Measurements from ENCODE around the gene ZACN. TPM values are rescaled to one million over a fixed set of nuclear protein-coding genes. Genes with fewer than 3 reads are reported as not detected.

The ZACN gene
- total RNA-seq, 2 experiments from 2014 or later, result 0.76 to 1.2 TPM

DNA sequence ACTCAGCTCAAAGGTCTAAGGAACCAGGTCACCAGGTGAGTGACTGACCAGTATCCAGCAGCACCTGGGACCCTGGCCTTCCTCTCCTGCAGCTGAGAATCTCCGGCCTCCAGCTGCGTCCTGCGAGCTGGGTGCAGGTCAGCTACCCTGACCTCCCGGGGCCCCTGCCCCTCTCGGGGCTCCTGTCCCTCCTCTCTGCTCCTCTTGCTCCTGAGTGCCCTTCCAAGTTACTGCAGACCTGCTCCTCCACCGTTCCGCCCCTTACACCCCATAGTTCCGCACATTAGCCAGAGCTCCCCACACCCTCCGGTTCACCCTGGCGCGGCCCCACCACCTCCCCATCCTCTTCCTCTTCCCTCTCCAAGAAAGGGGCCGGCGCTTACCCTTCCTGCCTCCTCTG lies 51.5 kb downstream of the ZACN start:
- H3K9me2 ChIP-seq (ENCODE audit: insufficient read depth, low read length), result no peaks in the 10 kb centered on the region
- DNase-seq (ENCODE audit: low spot score), result no peak
- intact Hi-C loops (cut with micrococcal nuclease; ENCODE audit: unreplicated experiment), result no loop called here
- ChIA-PET CTCF (ENCODE audit: unreplicated experiment) (interaction anchor here (0.6 kb wide), 1 partner anchor 18 kb away, joined by 3 read pairs; no protein-coding TSS in a partner anchor), POLR2A (interaction anchor here (0.9 kb wide), 1 partner anchor 133 kb away, joined by 4 read pairs; no protein-coding TSS in a partner anchor)
- BruUV-seq (replicated peaks), result no TSS peak
- H2AFZ ChIP-seq (ENCODE audit: low read length), result no peak overlapping the region
- TF ChIP-seq CTCF (conservative IDR thresholded peaks at IDR 0.05; ENCODE audit: low read length), result no peak
- TF ChIP-seq EZH2phosphoT487 (IDR thresholded peaks at IDR 0.05; ENCODE audit: borderline replicate concordance, low read depth, low read length), result no peak
- no peak overlapping the region for H3K4me2 ChIP-seq (ENCODE audit: low read length)
- no peaks in the 10 kb centered on the region for H3K79me2 ChIP-seq (ENCODE audit: insufficient read depth, low read depth, low read length)
- no peaks in the 10 kb centered on the region for H3K9me3 ChIP-seq (ENCODE audit: low read length)
- H3K4me3 ChIP-seq (ENCODE audit: low read depth, low read length, poor library complexity, severe bottlenecking), result no peak overlapping the region
- peaks cover 19% of the 10 kb centered on the region for H3K4me1 ChIP-seq (ENCODE audit: insufficient read depth, low read length, poor library complexity, severe bottlenecking)
- no peaks in the 10 kb centered on the region for H4K20me1 ChIP-seq (ENCODE audit: insufficient read depth, low read length)
- no peaks in the 10 kb centered on the region for H3K36me3 ChIP-seq (ENCODE audit: insufficient read depth, low read length)
- H3K27ac ChIP-seq (ENCODE audit: low read depth, low read length, poor library complexity, severe bottlenecking), result no peak overlapping the region

DNA sequence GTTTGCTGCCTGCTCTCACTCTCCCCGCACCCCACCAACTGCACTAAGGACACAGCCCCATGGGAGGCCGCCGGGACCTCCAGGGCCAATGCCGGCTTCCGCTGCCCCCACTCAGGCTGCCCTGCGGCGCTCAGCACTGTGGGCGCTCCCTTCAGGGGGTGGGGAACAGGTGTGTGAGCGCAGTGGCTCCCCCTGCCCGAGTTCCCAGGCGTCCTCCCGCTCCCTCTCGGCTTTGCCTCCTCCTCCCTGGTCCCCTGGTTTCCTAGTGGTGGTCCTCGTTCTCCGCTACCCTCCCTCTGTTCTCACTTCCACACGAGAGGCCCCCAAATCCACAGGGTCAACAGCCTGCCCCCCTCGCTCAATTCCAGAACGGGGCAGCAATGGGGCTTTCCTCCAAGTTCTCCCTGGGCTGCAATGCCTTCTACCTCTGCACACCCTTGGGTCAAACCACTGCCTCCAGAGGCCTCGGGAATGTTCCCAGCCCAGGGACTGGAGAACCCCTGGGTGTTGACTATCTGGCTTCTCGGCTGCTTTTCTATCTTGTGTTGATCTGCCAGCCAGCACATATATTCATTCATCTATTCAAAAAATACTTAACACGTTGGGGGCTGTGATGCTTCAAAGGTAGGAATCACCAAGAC lies 52.2 kb downstream of the ZACN start:
- POLR2A ChIA-PET, result interaction anchor here (0.9 kb wide), 1 partner anchor 132 kb away, joined by 4 read pairs; no protein-coding TSS in a partner anchor
- Histone ChIP-seq H3K4me2 (ENCODE audit: low read length) (no peak overlapping the region), H4K20me1 (ENCODE audit: insufficient read depth, low read length) (no peaks in the 10 kb centered on the region), H3K79me2 (ENCODE audit: insufficient read depth, low read depth, low read length) (no peaks in the 10 kb centered on the region), H3K36me3 (ENCODE audit: insufficient read depth, low read length) (no peaks in the 10 kb centered on the region), H3K27ac (ENCODE audit: low read depth, low read length, poor library complexity, severe bottlenecking) (no peak overlapping the region), H2AFZ (ENCODE audit: low read length) (no peak overlapping the region), H3K9me3 (ENCODE audit: low read length) (no peaks in the 10 kb centered on the region), H3K4me3 (ENCODE audit: low read depth, low read length, poor library complexity, severe bottlenecking) (no peak overlapping the region), H3K4me1 (ENCODE audit: insufficient read depth, low read length, poor library complexity, severe bottlenecking) (peaks cover 22% of the 10 kb centered on the region), H3K9me2 (ENCODE audit: insufficient read depth, low read length) (no peaks in the 10 kb centered on the region)
- no TSS peak for BruUV-seq (replicated peaks)
- intact Hi-C loops (cut with micrococcal nuclease; ENCODE audit: unreplicated experiment), result no loop called here
- no peak for DNase-seq (ENCODE audit: low spot score)
- TF ChIP-seq CTCF (conservative IDR thresholded peaks at IDR 0.05; ENCODE audit: low read length), result no peak
- no peak for TF ChIP-seq EZH2phosphoT487 (IDR thresholded peaks at IDR 0.05; ENCODE audit: borderline replicate concordance, low read depth, low read length)
- CTCF ChIA-PET (ENCODE audit: unreplicated experiment), result interaction anchor here (0.5 to 0.6 kb wide), 2 partner anchors 18 to 149 kb away, joined by 3 read pairs; no protein-coding TSS in a partner anchor

Measured in OCI-LY7 (cell line).